Measurements from ENCODE around the gene UNC119B.

The UNC119B gene

GRCh38 chr12:120706029-120706428, 4.2 kb upstream of the UNC119B start:
- Histone ChIP-seq H3K27ac (no peak overlapping the region), H3K27me3 (ENCODE audit: insufficient read depth, low read depth, severe bottlenecking) (no peaks in the 10 kb centered on the region), H3K9me3 (ENCODE audit: severe bottlenecking) (no peaks in the 10 kb centered on the region), H3K4me3 (ENCODE audit: low read depth, low read length) (no peak overlapping the region), H3K36me3 (peaks cover 10% of the 10 kb centered on the region)
- no peak for DNase-seq
- TF ChIP-seq CTCF (IDR thresholded peaks at IDR 0.05; ENCODE audit: low read depth, low read length), result no peak

GRCh38 chr12:120708651-120709050, 1.6 kb upstream of the UNC119B start:
- Histone ChIP-seq H3K36me3 (peaks cover 5% of the 10 kb centered on the region), H3K27me3 (ENCODE audit: insufficient read depth, low read depth, severe bottlenecking) (no peaks in the 10 kb centered on the region), H3K4me3 (ENCODE audit: low read depth, low read length) (no peak overlapping the region), H3K27ac (no peak overlapping the region), H3K9me3 (ENCODE audit: severe bottlenecking) (no peaks in the 10 kb centered on the region)
- no peak for DNase-seq
- no peak for TF ChIP-seq CTCF (IDR thresholded peaks at IDR 0.05; ENCODE audit: low read depth, low read length)

- DNase-seq, result peak; percentile 33
- Histone ChIP-seq H3K27ac (peak overlapping the region; percentile 91), H3K4me3 (ENCODE audit: low read depth, low read length) (peak overlapping the region; percentile 75), H3K36me3 (peaks cover 21% of the 10 kb centered on the region), H3K27me3 (ENCODE audit: insufficient read depth, low read depth, severe bottlenecking) (no peaks in the 10 kb centered on the region), H3K9me3 (ENCODE audit: severe bottlenecking) (no peaks in the 10 kb centered on the region)
- TF ChIP-seq CTCF (IDR thresholded peaks at IDR 0.05; ENCODE audit: low read depth, low read length), result no peak
Measured at GRCh38 chr12:120710805-120711296, 593 bp downstream of the UNC119B start.

- peak overlapping the region; percentile 75 for H3K4me3 ChIP-seq (ENCODE audit: low read depth, low read length)
- H3K9me3 ChIP-seq (ENCODE audit: severe bottlenecking), result no peaks in the 10 kb centered on the region
- H3K27ac ChIP-seq, result no peak overlapping the region
- peaks cover 26% of the 10 kb centered on the region for H3K36me3 ChIP-seq
- no peak for DNase-seq
- TF ChIP-seq CTCF (IDR thresholded peaks at IDR 0.05; ENCODE audit: low read depth, low read length), result no peak
- no peaks in the 10 kb centered on the region for H3K27me3 ChIP-seq (ENCODE audit: insufficient read depth, low read depth, severe bottlenecking)
Measured at GRCh38 chr12:120711411-120711810, 1.2 kb downstream of the UNC119B start.

GRCh38 chr12:120712610-120713009, 2.4 kb downstream of the UNC119B start:
- Histone ChIP-seq H3K36me3 (peaks cover 37% of the 10 kb centered on the region), H3K27me3 (ENCODE audit: insufficient read depth, low read depth, severe bottlenecking) (no peaks in the 10 kb centered on the region)

More at GRCh38 chr12:120712610-120713009, 2.4 kb downstream of the UNC119B start:
- no peaks in the 10 kb centered on the region for H3K9me3 ChIP-seq (ENCODE audit: severe bottlenecking)
- H3K4me3 ChIP-seq (ENCODE audit: low read depth, low read length), result no peak overlapping the region
- DNase-seq, result no peak
- TF ChIP-seq CTCF (IDR thresholded peaks at IDR 0.05; ENCODE audit: low read depth, low read length), result no peak
- no peak overlapping the region for H3K27ac ChIP-seq

Measured in WERI-Rb-1 (cell line).